GM18520 (cell line): ENCODE data around the gene GFRA4.
A peak's percentile ranks its signal among the peaks of the same experiment; 100 is the strongest.

ENCODE experiments used
- ATAC-seq: cut with Tn5 transposase; IDR thresholded peaks from one replicate; pipeline ENCODE4 v1.9.1; 2021; ENCODE audit not compliant: unreplicated experiment

Gene GFRA4

DNA sequence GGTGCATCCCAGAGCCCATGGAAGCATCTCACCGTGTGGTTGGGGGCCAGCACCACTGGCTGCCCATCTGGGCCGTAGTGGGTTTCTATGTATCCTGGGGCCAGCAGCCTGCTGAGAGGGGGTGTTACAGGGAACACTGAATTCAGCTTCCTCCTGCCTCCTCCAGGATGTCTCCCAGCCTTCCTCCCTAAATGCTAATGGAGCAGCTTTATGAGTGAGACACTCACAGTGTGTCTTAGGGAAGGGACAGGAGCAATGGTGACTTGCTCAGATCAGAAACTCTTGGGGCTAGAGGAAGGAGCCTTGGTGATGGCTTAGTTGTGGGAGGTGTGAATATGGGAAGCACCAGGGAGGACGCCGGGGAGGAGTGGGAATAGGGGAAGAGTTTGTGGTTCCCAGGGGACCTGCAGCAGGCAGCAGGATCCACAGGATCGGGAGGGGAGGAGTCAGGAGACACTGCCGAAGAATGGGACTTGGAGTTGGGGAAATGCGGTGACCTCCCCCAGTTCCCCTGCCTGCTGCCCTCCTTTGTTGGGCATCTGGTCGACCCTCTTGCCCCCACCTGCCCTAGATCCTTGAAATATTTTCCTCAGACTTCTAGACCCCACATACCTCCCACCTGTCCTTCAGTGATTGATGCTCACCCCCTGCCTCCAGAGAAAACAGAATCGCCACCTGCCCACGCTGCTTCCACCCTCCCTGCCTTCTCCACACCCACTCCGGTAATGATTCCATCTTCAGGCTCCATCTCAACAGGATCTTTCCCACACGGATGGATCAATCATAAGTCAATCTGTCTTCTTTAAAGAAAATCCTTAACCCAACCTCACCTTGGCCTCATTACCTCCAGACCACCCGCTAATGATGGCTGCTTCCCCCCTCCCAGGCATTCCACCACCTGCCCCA is 12.0 kb upstream of the GFRA4 start:
- no peak for ATAC-seq

DNA sequence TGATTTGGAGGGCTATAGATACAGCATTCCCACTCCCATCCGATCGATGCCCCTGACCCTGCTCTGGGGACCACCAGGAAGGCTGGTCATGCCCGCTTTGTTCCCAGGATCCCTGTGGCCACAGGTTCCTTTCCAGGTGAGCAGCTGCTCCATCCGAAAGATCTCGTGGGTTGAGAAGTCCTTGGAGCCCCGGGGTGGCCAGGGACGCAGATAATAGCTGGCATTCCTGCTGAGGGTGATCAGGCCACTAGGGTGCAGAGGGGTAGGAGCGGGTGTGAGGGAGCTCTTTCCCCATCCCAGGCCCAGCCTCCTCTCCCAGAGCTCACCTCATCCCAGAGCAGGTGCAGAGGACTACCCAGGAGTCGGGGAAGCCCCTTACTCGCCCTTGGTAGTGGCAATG is 11.2 kb upstream of the GFRA4 start:
- ATAC-seq = no peak

DNA sequence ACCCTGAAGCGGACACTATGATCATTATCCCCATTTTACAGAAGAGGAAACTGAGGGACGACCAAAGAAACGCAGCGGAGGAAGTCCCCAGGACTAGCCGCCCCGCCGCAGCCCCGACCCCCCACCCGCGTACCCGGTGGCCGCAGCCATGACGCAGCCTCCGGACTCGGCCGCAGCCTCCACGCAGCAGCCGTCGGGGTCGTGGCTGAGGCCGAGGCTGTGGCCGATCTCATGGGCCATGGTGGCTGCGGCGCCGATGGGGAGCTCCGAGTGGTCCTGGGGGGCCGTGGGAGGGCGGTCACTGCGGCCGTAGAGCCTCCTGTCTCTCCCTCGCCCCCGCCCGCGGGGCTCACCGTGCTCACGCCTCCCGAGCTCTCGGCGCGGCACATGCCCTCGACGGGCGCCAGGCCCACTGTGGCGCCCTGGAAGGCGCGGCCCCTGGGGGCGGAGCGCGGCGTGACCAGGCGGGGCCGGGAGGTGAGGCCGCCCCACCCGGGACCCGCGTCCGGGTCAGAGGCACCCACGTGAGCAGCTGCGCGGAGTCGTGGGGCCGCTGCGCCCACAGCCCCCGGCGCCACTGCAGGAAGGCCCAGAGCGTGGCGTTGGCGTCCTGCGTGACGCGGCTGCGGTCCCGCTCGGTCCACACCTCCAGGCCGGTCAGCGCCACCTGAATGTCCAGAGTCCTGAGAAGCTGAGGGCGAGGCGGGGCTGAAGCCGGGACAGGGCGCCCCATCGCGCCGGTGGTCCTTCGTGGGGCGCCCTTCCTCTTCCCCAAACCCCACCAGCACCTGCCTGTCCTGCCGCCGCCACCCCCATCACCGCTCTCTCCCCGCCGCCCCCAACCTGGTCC is 10.2 kb upstream of the GFRA4 start:
- ATAC-seq = no peak

DNA sequence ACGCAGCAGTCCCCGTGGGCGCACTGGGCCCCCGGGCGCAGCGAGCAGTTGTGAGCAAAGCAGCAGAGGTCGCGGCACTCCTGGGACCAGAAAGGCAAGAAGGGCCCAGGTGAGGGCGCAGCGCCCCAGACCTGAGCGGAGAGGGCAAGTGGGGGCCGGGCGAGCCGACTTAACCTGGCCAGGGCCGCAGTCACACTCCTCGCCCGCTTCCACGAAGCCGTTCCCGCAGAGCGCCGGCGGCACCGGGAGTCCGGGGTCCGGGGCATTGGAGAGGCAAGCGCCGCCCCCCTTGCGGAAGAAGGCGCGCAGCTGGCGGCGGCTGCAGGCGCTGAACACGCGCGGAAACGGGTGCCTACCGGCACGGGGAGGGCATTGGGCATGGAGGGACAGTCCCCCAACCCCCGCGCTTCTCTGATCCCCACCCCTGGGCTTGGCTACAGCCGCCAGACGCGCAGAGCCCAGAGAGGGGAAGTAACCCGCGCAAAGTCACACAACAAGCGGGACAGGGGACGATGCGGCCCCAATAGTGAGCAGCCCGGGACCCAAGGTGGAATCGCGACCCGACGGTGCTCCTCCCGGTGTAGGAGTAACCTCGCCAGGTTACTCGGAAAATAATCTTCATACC is 9.5 kb upstream of the GFRA4 start:
- no peak for ATAC-seq

DNA sequence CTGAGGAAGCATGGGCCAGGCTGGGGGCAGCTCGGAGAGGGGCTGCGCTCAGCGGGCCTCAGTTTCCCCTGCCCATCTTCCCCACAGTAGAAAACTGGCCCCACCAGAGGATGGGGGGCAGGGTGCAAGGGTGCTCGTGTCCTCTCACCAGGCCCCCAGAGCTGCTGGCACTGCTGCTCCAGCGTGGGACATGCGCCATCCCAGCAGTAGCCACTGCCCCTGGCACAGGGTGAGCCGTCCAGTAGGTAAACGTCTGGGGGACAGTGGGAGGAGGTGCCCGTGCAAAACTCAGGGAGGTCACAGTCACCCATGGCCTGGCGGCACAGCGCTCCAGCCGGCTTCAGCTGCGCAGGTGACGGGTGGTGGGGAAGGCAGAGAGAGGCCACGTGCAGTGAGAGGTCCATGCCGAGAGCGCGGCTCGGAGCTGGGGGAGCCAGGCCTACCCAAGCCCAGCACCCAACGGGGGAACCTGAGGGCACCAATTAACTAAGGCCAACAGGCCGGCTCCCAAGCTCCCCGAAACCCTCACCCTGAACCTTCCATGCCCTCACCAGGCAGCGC is 8.9 kb upstream of the GFRA4 start:
- no peak for ATAC-seq

DNA sequence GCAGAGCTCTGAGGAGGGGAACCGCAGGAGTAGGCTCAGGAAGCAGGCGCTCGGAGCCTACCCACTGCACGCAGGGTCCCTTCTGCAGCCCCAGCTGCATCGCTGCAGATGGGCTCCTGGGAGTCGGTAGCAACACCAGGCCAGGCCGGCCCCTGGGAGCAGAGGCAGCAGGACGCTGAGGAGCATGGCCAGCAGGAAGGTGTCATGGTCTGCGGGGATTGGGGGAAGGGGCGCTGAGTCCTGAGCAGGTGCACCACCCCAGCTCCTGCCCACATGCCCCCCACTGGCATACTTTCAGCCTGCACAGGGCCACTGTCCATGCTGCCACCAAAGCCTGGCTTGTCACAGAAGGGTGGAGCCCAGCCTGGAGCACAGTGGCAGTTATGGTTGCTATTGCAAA is 7.7 kb upstream of the GFRA4 start:
- no peak for ATAC-seq

DNA sequence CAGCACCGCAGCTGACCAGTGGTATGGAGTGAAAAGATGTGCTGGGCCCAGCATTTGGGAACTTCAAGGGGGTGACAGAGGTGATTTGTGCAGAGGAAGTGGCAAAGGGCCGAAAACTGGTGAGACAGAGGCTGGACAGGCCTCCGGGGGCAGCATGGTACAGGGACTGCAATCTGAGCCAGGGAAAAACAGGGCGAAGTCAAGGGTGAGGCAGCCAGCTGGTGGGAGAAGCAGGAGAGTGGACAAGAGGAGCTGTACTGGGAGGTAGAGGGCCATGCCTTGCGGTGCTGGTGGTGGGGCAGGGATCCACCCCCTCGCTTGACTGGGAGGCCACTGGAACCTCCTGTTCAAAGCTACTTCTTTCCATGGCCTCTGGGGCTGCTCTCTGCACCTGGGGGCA is 7.3 kb upstream of the GFRA4 start:
- ATAC-seq = no peak

DNA sequence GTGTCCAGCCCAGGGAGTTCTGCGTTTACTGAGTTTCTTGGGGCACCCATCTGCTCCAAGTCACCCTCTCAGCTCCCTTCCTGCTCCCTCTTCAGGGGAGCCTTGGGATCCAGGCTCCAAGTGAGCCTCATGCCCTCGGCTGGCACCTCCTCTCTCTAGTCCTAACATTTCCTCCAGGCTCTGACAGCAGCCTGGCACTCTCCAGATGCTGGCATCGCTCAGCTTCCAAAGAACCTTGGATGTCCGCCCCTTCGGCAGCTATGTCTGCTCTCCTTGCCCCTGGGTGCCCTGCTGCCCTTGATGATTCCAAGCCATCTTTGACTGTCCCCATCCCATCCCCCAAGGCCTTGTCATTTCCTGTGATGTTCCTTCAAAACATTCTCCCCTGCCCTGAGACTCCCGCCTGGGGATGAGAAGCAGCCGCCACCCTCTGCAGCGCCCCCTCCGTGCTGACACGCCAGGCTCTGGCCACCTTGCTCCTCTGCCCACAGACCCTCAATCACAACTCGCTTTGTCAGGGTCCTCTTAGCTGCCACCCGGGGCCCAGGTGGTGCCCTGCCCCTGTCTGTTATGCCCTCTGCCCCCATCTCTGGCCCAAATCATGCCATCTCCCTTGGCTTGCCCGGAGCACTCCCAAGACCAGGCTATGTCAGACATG is 6.6 kb upstream of the GFRA4 start:
- ATAC-seq = no peak

DNA sequence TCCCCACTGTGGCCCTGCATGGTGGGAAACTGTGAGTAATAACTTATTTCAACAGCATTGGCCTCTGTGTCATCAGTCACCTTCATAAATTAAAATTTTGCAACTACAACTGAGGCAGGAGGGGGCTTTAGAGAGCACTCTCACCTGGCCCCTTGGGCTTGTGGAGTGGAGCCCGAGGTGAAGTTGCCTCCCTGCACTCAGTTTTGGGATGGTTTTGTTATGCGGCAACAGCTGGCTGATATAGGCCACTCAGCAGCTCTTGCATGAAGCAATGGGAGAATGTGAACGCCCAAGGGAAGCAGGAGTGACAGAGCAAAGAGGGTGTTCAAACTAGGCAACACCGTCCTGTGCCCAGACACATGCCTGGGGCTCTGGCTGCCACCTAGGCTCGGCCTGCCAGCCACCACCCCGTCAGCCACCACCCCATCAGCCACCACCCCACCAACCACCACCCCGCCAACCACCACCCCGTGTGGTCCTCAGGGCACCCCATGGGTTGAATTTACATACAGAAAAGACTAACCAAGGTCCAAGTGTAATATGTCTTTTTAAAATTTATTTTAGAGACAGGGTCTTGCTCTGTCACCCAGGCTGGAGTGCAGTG is 4.3 kb upstream of the GFRA4 start:
- no peak for ATAC-seq

DNA sequence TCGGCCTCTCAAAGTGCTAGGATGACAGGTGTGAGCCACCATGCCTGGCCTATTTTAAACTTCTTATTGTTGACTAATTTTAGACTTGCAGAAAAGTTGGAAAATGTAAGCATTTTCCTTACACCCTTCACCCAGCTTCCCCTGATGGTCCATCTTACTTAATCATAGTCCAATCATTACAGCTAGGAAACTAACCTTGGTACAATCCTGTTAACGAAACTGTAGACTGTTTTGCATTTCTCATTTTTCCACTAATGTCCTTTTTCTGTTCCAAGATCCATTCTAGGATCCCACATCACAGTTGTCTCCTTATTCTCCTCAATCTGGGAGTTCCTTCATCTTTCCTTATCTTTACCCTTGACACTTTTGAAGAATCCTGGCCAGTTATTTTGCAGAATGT is 659 bp upstream of the GFRA4 start:
- ATAC-seq = no peak

DNA sequence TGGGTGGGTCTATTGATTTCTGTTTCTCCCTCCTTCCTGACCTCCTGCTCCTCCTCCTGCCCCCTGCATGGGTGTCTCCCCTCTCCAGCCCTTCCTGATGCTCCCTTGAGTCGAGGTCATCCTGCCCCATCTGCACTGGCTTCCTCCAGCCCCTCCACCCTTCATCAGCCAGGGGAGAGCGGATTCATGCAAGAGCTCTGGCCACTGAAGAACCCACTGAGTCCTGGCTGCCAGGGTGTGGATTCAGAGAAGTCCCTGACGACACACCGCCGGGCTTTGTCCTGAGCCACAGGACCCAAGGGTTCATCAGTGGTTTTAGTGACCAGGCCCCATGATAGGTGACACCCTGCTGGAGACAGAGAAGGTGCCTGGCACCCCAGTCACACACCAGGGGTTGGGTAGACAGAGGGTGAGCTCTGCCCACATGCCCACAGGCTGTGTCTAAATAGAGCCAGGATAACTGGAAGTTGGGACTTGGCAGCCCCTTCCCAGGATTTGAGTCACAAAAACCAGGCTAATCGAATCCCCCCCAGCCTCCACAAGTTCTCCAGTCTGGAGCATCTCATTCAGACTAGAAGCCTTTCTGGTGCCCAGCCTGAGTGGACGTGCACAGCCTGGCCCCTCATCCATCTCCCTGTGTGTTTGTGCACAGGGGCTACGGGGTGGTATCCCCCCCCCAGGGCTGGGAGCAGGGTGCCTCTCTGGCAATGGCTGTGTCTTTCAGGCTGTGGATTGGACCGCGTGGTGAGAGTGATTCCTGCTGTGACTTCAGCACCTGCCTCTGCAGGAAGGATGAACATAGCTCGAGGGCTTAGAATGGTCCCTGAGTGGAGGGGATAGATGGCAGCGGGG is 1.2 kb downstream of the GFRA4 start:
- ATAC-seq = no peak

DNA sequence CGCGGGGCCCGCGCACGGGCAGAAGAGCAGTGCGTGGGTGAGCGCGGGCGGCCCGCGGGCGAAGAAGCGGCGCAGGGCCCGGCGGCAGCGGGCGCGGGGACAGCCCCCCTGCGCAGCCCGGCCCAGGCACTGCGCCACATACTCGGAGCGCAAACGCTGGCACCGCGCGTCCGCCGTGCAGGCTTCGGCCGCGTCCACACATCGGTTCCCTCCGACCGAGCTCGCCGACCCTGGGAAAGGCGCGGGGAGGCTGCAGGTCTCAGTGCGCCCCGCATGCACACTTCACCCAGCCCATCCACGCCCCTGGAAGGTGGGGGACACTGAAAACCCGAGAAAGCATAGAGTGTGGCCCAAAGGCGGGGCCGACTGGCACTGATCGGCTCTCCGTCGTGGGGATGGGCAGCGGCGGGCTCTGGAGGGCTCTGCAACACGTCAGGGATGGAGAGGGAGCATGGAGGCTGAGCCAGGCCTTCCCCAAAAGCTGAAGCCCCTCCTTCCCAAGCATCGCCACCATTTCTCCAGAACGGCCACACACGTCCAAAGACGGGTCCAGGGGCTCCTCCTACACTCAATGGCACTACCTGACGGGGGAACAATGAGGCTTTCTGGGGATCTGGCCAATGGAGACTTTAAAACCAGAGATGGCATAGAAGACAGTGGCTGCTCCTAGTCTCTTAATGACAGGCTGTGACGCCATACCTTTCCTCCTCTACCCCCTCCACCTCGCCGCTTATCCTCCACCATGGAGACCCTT is 2.0 kb downstream of the GFRA4 start:
- no peak for ATAC-seq

DNA sequence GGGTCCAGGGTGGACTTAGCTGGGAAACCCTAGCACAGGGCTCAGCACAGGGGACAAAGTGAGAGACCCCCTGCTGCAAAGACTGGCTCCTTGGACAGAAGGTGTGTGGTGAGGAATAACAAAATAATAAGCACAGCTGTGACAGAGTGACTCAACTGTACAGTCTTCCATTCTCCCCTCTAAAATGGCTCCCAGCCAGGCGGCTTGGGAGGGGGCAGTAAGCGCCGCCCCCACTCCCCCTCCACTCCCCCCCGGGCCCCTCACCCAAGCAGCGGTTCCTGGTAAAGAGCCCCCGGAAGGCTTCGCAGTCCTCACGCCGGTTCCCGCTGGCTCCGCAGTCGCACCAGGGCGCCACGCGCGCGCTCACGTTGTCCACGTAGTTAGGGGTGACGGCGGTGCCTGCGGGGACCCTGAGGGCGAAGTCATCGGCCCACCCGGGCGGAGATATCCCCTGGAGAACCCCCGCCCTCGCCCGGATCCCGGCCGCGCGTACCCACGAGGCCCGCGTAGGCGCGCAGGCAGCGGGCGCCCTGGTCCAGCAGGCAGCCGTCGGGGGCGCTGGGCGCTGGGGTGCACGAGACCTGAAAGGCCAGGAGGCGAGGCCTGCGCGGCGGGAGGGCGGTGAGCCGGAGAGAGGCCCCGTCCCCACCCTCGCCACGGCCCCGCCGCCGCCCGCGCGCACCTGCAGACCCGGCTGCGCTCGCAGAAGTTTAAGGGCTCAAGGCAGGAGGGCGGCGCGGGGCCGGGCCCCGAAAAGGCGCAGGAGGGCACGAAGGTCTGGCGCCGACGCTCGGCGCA is 2.7 kb downstream of the GFRA4 start:
- ATAC-seq = no peak

DNA sequence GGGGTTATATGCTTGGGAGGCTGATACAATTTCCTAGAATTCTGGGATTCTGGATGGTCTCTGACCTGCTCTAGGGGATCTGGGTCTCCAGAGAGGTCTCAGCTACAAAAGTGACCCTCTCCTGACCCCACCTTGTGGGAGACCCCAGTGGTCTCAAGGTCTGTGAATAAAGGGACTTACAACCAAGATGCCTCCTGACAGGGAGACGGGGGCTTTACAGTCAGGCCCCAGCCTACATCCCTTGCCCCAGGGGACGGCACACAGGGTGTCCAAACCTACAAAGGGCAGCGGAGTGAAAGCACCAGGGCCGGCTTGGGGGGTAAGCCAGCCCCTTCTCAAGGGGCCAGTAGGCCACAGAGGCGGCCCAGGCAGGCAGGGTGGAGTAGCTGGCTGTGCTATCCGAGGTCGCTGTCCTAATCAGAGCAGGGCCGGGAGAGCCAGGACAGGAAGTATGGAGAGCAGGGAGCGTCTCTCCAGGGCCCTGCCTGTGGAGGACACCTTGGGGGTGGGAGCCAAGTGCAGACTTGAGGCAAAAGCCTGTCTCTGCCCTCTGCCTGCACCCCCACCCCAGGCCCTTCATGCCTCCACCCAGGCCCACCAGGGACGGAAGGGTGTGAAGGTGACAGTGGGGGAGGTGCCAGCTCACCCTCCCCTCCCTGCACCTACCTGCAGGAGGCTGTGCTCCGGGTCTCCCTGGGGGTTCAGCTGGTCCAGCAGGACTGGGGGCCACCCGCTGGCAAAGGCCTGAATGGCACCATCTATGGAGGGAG is 3.5 kb downstream of the GFRA4 start:
- no peak for ATAC-seq

DNA sequence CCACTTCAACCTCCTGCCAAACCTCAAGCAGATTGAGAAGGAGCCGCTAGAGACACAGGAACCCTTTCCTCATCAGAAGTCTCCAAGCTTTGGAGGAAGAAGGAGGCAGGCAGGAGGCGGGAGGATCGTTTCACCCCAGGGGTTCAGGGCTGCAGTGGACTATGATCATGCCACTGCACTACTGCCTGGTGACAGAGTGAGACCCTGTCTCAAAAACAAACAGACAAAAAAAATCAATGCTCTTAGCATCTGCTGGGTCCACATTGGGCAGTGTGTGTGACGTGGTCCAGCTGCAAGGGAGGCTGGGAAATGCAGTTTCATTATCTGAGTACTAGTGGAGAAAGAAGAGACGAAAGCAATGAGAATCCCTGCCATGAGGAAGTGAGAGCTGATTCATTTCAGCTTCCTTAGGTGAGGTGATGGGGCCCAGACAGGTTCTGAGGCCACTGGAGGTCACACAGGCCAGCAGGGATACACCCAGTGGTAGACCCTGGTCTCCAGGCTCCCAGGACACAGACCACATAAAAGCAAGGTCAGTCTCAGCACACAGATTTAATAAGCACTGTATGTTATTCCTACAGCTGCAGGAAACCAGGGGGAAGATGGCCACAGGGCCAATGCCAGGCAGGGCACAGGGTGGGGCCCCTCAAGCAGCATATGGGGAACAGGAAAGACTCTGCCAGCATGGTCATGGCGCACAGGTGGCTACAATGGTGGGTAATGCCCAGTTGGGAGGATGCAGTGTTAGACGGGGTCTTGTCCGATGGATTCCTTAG is 4.3 kb downstream of the GFRA4 start:
- ATAC-seq = peak; percentile 88

DNA sequence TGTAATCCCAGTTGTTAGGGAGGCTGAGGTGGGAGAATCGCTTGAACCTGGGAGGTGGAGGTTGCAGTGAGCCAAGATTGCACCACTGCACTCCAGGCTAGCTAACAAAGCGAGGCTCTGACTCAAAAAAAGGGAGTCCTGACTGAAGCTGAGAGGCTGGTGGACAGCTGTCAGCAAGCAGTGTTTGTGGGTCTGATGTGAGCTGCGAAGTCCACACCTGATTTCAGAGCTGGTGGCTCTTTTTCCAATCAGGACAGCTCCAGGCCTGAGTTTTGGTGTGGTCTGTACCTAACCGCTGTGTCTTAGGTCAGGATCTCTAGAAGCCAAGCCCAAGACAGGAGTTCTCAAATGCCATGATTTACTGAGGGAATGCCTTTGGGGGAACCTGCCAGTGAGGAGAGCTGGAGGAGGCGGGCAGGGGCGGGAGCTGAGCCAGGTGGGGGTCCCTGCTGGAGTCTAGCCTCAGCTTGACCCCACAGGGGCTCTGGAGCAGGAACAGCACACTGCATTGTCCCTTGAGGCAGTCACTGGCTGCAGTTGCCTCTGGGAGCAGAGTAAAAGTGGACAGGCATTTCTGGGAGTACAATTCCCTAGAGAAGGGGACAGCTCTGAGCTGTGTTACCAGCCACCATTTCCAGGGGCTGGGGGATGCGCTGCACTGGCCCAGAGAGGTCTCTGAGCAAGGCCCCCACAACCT is 5.0 kb downstream of the GFRA4 start:
- ATAC-seq = no peak
